PC-9 (cell line): Measurements from ENCODE around the gene ZNF441.

Experiments
- EZH2 ChIP-seq: fragments of 200-600 bp; sonication (generic); IDR thresholded peaks from 2 replicates; pipeline ENCODE4 v1.8.0; 2017; ENCODE audit warnings: antibody characterized with exemption, low read depth
- TF ChIP-seq, protein P1 (sequence below): fragments of 200-600 bp; sonication (generic); conservative IDR thresholded peaks from 2 replicates; pipeline ENCODE4 v1.6.1; 2017; ENCODE audit warnings: mixed run types, antibody characterized with exemption, mild to moderate bottlenecking, moderate library complexity

DNA sequence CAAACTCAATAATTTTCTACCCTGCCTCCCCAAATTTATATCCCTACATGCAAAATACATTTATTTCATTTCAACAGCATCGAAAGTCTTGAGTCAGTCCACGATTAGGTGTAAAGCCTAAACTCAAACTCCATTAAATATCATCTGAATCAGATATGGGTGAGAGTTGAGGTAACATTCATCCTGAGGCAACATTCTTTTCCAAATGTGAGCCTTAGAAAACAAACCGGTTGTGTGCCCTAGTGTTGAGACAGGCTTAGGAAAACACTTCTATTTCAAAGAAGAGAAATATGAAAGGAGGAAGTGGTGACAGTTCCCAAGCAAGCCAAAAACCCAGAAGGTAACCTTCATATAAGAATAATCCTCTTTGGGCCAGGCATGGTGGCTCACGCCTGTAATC, 12.1 kb upstream of the ZNF441 start:
- TF ChIP-seq, protein P1, sequence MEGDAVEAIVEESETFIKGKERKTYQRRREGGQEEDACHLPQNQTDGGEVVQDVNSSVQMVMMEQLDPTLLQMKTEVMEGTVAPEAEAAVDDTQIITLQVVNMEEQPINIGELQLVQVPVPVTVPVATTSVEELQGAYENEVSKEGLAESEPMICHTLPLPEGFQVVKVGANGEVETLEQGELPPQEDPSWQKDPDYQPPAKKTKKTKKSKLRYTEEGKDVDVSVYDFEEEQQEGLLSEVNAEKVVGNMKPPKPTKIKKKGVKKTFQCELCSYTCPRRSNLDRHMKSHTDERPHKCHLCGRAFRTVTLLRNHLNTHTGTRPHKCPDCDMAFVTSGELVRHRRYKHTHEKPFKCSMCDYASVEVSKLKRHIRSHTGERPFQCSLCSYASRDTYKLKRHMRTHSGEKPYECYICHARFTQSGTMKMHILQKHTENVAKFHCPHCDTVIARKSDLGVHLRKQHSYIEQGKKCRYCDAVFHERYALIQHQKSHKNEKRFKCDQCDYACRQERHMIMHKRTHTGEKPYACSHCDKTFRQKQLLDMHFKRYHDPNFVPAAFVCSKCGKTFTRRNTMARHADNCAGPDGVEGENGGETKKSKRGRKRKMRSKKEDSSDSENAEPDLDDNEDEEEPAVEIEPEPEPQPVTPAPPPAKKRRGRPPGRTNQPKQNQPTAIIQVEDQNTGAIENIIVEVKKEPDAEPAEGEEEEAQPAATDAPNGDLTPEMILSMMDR: no peak
- TF ChIP-seq EZH2: no peak
